SU-DHL-6 (cell line): ENCODE measurements around the gene FER1L5.

Experiments used
- H2AFZ ChIP-seq: fragments of 200-600 bp; sonication (generic); 2 replicates; pipeline ENCODE4 v1.6.1; 2014; ENCODE audit warnings: low read depth, mild to moderate bottlenecking, moderate library complexity, mixed read lengths, antibody characterized with exemption, low read length; ENCODE audit not compliant: severe bottlenecking
- H3F3A ChIP-seq: fragments of 200-600 bp; shearing (Covaris generic); 2 replicates; pipeline ENCODE4 v1.6.0; 2016; ENCODE audit warnings: antibody characterized with exemption, mild to moderate bottlenecking; ENCODE audit not compliant: insufficient read depth
- H3K27ac ChIP-seq: fragments of 200-600 bp; sonication (generic); 2 replicates; pipeline ENCODE4 v1.5.1; 2016; ENCODE audit warnings: low read depth, mild to moderate bottlenecking, low read length, moderate library complexity, mixed read lengths
- H3K27me3 ChIP-seq: fragments of 200-600 bp; sonication (generic), shearing (Covaris generic); 2 replicates; pipeline ENCODE4 v1.6.0; 2014; ENCODE audit warnings: mild to moderate bottlenecking, low read length
- H3K36me3 ChIP-seq: fragments of 200-600 bp; sonication (generic); 2 replicates; pipeline ENCODE4 v1.6.1; 2014; ENCODE audit warnings: mild to moderate bottlenecking, low read length, mixed read lengths
- H3K4me2 ChIP-seq: fragments of 300-600, 200-600 bp; shearing (Covaris generic), sonication (generic); 2 replicates; pipeline ENCODE4 v1.6.0; 2014; ENCODE audit warnings: low read length, low read depth, mild to moderate bottlenecking; ENCODE audit not compliant: poor library complexity, severe bottlenecking
- H3K4me3 ChIP-seq: fragments of 200-600 bp; sonication (generic); 2 replicates; pipeline ENCODE4 v1.5.1; 2014; ENCODE audit warnings: antibody characterized with exemption, low read length, mild to moderate bottlenecking, mixed read lengths; ENCODE audit not compliant: insufficient read depth, poor library complexity, severe bottlenecking
- H3K79me2 ChIP-seq: fragments of 200-600 bp; sonication (generic); 2 replicates; pipeline ENCODE4 v1.6.1; 2014; ENCODE audit warnings: mild to moderate bottlenecking, low read length, moderate library complexity; ENCODE audit not compliant: insufficient read depth
- H3K9ac ChIP-seq: fragments of 200-600 bp; sonication (generic); 2 replicates; pipeline ENCODE4 v1.7.0; 2014; ENCODE audit warnings: mild to moderate bottlenecking, low read length
- H3K9me2 ChIP-seq: fragments of 200-600 bp; sonication (generic); replicated peaks from 2 replicates; pipeline ENCODE4 v1.6.1; 2014; ENCODE audit warnings: low read length; ENCODE audit not compliant: insufficient read depth
- H3K9me3 ChIP-seq: fragments of 200-600 bp; sonication (generic); 2 replicates; pipeline ENCODE4 v1.6.1; 2014; ENCODE audit warnings: low read length, mixed read lengths; ENCODE audit not compliant: insufficient read depth
- H4K20me1 ChIP-seq: fragments of 200-600 bp; sonication (generic); 2 replicates; pipeline ENCODE4 v1.6.1; 2014; ENCODE audit warnings: low read depth, mild to moderate bottlenecking, antibody characterized with exemption, low read length, moderate library complexity, mixed read lengths
- EZH2phosphoT487 ChIP-seq: fragments of 200-600 bp; sonication (generic), shearing (Covaris generic); conservative IDR thresholded peaks from 2 replicates; pipeline ENCODE4 v1.6.1; 2018; ENCODE audit warnings: mild to moderate bottlenecking, antibody characterized with exemption, low read length, moderate library complexity, mixed read lengths
- TF ChIP-seq, protein P1 (sequence below): fragments of 200-600 bp; sonication (generic); IDR thresholded peaks from one replicate; pipeline ENCODE4 v1.5.1; 2017; ENCODE audit warnings: antibody characterized with exemption, mild to moderate bottlenecking, low read length, moderate library complexity; ENCODE audit not compliant: insufficient read depth, poor library complexity, severe bottlenecking

The FER1L5 gene

DNA sequence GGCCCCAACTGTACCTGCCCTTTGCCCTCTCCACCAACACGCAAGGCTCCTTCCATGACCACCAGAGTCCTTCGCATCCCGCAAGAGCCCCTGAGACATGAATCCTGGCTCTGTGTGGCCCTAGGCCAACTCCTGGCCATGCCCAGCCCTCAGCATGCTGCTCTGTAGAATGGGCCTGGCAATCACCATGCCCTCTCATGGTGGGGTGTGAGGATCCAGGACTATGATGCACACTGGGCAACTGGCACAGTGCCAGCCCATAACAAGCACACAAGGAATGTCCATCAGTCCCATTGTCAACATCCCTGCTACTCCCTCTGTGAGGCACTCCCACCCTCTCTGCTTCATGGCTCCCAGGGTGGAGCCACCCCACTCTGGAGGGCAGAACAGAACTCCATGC, 44.7 kb downstream of the FER1L5 start:
- H3K36me3 ChIP-seq: no peaks in the 10 kb centered on the region
- no peak overlapping the region for H3K4me2 ChIP-seq
- H3K9me3 ChIP-seq: no peaks in the 10 kb centered on the region
- TF ChIP-seq EZH2phosphoT487: no peak
- TF ChIP-seq, protein P1, sequence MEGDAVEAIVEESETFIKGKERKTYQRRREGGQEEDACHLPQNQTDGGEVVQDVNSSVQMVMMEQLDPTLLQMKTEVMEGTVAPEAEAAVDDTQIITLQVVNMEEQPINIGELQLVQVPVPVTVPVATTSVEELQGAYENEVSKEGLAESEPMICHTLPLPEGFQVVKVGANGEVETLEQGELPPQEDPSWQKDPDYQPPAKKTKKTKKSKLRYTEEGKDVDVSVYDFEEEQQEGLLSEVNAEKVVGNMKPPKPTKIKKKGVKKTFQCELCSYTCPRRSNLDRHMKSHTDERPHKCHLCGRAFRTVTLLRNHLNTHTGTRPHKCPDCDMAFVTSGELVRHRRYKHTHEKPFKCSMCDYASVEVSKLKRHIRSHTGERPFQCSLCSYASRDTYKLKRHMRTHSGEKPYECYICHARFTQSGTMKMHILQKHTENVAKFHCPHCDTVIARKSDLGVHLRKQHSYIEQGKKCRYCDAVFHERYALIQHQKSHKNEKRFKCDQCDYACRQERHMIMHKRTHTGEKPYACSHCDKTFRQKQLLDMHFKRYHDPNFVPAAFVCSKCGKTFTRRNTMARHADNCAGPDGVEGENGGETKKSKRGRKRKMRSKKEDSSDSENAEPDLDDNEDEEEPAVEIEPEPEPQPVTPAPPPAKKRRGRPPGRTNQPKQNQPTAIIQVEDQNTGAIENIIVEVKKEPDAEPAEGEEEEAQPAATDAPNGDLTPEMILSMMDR: no peak
- H3K9ac ChIP-seq: no peak overlapping the region
- no peaks in the 10 kb centered on the region for H3K27me3 ChIP-seq
- H3K9me2 ChIP-seq: no peaks in the 10 kb centered on the region
- H2AFZ ChIP-seq: no peak overlapping the region
- no peaks in the 10 kb centered on the region for H3K79me2 ChIP-seq
- no peaks in the 10 kb centered on the region for H3F3A ChIP-seq
- H3K27ac ChIP-seq: no peak overlapping the region
- H4K20me1 ChIP-seq: no peaks in the 10 kb centered on the region
- H3K4me3 ChIP-seq: no peak overlapping the region

GRCh38 chr2:96687711-96688640, 45.4 kb downstream of the FER1L5 start:
- TF ChIP-seq EZH2phosphoT487: no peak
- TF ChIP-seq, protein P1: no peak
- Histone ChIP-seq H3K27me3 (no peaks in the 10 kb centered on the region), H3K27ac (no peak overlapping the region), H3F3A (no peaks in the 10 kb centered on the region), H3K9ac (no peak overlapping the region), H3K9me2 (no peaks in the 10 kb centered on the region), H3K4me3 (no peak overlapping the region), H3K9me3 (no peaks in the 10 kb centered on the region), H2AFZ (no peak overlapping the region), H3K4me2 (no peak overlapping the region), H3K36me3 (no peaks in the 10 kb centered on the region), H4K20me1 (no peaks in the 10 kb centered on the region), H3K79me2 (no peaks in the 10 kb centered on the region)

GRCh38 chr2:96688649-96689430, 46.3 kb downstream of the FER1L5 start:
- no peaks in the 10 kb centered on the region for H3K9me2 ChIP-seq
- H2AFZ ChIP-seq: no peak overlapping the region
- H3K4me3 ChIP-seq: no peak overlapping the region
- H3K9ac ChIP-seq: no peak overlapping the region
- no peak overlapping the region for H3K4me2 ChIP-seq
- TF ChIP-seq, protein P1: no peak
- no peak for TF ChIP-seq EZH2phosphoT487
- no peaks in the 10 kb centered on the region for H3K79me2 ChIP-seq
- H3F3A ChIP-seq: no peaks in the 10 kb centered on the region
- no peaks in the 10 kb centered on the region for H3K27me3 ChIP-seq
- no peaks in the 10 kb centered on the region for H3K9me3 ChIP-seq
- no peak overlapping the region for H3K27ac ChIP-seq
- H3K36me3 ChIP-seq: no peaks in the 10 kb centered on the region
- no peaks in the 10 kb centered on the region for H4K20me1 ChIP-seq
